Daoy (cell line): ENCODE measurements around the gene CDCA4. TPM values are rescaled to one million over a fixed set of nuclear protein-coding genes. Genes with fewer than 3 reads are reported as not detected.
"Not testable (repeated sequence)": the region's sequence is repeated elsewhere in the genome, so short reads cannot be mapped to it uniquely, and the experiment has no call there.

Experiments used
- DNase-seq: peaks from one replicate; pipeline ENCODE4 v3.0.0-alpha.2; 2015; ENCODE audit warnings: low read depth
- total RNA-seq: library from RNA; depleted of rRNA; stranded (reverse); fragments of >200 nt; shearing (Covaris generic); gene quantifications from 2 replicates; pipeline ENCODE4 v1.2.3, GENCODE V29; 2014

The CDCA4 gene
- total RNA-seq, 1 experiment from 2014 or later = 79.0 TPM

DNA sequence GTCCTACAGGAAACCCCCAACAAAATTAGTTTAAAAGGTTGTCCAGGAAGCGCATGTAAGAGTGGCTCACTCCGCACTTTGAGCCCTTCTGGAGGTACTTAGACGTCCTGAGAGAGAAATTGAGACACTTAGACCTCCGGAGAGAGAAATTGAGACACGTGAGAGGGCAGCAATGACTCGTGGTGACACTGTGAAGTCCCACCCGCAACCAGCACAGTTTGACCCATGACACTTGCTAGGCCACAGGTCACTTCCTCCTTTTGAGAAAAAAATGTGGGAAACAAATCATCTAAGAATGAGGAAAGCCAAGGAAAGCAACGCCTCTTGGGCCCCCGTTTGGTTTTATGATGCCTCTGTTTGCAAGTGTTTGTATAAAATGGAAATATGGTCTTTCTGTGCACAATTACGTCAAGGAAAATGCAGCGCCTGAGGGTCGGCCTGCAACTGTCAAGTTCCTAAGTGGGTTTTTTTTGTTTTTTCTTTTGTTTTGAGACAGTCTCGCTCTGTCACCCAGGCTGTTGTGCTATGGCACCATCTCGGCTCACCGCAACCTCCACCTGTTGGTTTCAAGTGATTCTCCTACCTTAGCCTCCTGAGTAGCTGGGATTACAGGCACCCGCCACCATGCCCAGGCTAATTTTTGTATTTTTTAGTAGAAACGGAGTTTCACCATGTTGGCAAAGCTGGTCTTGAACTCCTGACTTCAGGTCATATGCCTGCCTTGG lies 13.6 kb upstream of the CDCA4 start:
- DNase-seq = no peak

DNA sequence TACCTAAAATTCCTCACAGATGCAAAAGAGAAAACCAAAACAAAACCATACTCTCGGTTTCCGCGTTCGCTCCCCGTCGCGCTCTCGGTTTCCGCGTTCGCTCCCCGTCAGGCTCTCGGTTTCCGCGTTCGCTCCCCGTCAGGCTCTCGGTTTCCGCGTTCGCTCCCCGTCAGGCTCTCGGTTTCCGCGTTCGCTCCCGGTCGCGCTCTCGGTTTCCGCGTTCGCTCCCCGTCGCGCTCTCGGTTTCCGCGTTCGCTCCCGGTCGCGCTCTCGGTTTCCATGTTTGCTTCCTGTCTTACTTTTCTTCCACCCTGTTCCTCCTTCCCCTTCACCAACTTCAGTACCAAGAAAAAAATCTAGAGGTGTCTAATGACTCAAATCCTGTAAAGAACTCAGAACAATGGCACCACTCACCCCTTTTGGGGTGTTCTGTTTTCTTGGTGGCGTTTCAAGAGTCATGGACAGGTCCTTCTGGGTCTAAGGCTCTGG lies 12.6 kb upstream of the CDCA4 start:
- DNase-seq = not testable (repeated sequence)

DNA sequence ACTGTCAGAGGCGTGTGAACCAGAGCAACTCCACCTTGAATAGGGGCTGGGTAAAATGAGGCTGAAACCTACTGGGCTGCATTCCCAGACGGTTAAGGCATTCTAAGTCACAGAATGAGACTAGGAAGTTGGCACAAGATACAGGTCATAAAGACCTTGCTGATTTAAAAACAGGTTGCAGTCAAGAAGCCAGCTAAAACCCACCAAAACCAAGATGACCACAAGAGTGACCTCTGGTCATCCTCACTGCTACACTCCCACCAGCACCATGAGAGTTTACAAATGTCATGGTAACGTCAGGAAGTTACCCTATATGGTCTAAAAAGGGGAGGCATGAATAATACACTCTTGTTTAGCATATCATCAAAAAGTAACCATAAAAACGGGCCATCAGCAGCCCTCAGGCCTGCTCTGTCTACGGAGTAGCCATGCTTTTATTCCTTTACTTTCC lies 11.6 kb upstream of the CDCA4 start:
- DNase-seq = peak; percentile 43

DNA sequence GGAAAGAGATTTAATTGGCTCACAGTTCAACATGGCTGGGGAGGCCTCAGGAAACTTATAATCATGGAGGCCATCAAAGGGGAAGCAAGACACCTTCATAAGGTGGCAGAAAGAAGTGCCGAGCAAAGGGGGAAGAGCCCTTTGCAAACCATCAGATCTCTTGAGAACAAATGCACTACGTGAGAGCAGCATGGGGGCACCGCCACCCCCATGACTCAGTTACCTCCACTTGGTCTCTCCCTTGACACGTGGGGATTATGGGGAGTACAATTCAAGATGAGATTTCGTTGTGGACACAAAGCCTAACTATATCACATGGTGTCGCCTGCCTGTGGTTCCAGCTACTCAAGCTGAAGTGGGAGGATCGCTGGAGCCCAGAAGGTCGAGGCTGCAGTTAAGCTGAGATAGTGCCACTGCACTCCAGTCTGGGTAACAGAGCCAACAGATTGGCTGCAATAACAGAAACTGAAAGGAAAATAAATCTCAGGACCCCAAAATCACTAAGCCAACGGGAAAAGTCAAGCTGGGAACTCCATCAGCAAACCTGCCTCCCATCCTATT lies 10.0 kb upstream of the CDCA4 start:
- no peak for DNase-seq

GRCh38 chr14:105030194-105030593 lies 9.3 kb upstream of the CDCA4 start:
- no peak for DNase-seq

DNA sequence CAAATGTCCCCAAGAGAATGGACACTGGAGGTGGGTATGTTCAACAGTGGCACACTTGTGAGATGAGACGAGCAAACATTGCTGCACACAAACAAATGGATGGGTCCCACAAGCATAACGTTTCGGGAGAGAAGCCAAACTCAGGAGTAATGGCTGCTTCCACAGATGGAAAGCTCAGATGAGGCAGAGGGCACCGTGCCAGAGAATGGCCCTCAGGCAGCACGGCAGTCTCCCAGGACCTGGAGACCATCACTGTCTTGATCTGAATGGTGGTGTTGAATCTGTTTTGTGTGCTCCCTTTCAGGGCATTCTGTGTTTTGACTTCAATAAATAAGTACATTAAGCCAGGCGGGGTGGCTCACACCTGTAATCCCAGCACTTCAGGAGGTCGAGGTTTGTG lies 8.5 kb upstream of the CDCA4 start:
- no peak for DNase-seq

DNA sequence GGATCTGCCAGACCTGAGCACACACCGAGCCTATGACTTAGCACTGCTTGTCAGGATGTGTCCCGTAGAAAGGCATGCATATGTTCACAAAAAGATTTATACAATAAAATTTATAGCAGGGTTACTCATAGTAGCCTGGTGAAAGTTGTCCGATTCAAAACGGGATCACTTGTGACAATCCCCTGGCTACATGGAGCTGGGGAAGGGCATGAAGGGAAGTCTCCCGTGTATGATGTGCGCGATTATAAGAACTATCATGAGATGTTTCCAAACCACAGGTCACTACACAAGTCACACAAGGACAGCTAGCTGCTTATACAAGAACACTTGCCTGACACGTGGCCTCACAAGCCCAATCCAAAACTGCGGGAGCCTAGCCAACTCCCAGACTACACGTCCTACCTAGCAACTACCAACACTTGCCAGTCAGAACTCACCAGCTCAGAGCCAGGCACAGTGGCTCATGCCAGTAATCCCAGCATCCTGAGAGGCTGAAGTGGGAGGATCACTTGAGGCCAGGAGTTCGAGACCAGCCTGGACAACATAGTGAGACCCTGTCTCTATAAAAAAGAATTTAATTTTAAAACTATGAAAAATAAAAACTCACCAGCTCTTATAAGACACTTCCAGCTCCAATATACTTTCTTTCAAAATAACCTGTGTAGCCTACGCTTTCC lies 7.5 kb upstream of the CDCA4 start:
- peak; percentile 66 for DNase-seq

DNA sequence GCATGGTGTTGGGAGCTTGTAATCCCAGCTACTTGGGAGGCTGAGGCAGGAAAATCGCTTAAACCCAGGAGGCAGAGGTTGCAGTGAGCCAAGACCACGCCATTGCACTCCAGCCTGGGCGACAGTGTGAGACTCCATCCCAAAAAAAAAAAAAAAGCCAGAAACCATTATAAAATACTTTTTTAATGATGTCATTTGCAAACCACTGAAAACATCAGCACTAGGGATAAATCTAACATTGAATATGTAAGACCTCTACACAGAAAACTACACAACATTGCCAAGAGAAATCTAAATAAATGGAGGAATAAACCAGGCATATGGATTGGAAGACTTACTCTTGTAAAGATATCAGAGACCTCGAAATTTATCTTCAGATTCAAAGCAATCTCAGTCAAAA lies 6.8 kb upstream of the CDCA4 start:
- not testable (repeated sequence) for DNase-seq

- DNase-seq = no peak
Measured at GRCh38 chr14:105026802-105027563, 6.1 kb upstream of the CDCA4 start.

DNA sequence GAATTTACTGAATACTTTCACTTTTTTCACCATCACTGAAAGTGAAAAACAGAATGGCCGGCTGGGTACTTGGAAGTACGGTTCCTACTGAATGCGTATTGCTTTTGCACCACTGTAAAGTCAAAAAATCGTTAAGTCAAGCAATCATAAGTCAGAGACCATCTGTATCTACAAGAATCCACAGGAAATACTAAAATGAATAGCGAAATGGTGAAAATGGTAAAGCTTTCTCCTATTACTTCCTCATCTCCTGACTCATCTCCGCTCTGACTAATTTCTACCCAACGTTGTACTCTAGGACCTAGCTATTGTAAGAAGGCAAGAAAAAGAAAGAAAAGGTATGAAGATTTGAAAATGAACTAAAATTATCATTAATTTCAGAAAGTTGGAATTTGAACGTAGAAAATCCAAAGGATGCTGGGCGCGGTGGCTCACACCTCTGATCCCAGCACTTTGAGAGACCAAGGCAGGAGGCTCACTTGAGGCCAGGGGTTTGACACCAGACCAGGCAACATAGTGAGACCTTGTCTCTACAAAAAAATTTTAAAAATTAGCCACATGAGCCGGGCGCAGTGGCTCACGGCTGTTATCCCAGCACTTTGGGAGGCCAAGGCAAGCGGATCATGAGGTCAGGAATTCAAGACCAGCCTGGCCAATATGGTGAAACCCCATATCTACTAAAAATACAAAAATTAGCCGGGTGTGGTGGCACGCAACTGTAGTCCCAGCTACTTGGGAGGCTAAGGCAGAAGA lies 5.3 kb upstream of the CDCA4 start:
- peak; percentile 75 for DNase-seq

GRCh38 chr14:105025429-105025828 lies 4.5 kb upstream of the CDCA4 start:
- DNase-seq = no peak

GRCh38 chr14:105023791-105024480 lies 3.1 kb upstream of the CDCA4 start:
- peak; percentile 71 for DNase-seq

- DNase-seq = peak; percentile 73
Measured at GRCh38 chr14:105023144-105023543, 2.3 kb upstream of the CDCA4 start.

- DNase-seq = no peak
Measured at GRCh38 chr14:105022276-105022670, 1.4 kb upstream of the CDCA4 start.

GRCh38 chr14:105021656-105022275 lies 883 bp upstream of the CDCA4 start:
- DNase-seq = peak; percentile 44

- DNase-seq = peak; percentile 60
Measured at GRCh38 chr14:105019861-105020814, 745 bp downstream of the CDCA4 start.

GRCh38 chr14:105018414-105018813 lies 2.5 kb downstream of the CDCA4 start:
- DNase-seq = no peak

GRCh38 chr14:105015905-105016304 lies 5.0 kb downstream of the CDCA4 start:
- DNase-seq = no peak

DNA sequence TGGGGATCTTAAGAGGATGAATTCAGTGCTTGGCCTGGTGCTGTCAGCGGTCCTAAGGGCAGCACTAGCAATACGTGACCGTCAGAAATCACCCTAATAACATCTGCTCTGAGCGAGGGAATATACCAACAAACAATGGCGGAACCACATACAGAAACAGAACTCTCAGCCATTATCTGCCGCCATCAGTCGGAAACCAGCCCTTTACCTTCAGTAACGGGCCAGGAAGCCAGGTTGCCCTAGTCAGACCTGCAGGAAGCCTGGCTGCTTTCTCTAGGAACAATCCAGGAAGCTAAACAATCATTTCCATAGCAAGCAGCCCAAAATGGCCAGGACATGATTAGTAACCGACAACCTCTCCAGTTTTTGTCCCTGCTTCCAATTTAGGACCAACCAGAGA lies 5.6 kb downstream of the CDCA4 start:
- DNase-seq = no peak
